Raji (cell line): ENCODE results near the gene GLP2R.

Experiments
- POLR2A ChIP-seq: IDR thresholded peaks from 2 replicates; pipeline ENCODE4 v1.6.1; 2011; ENCODE audit warnings: low read depth, low read length, control low read depth; ENCODE audit not compliant: insufficient read depth

Gene GLP2R

GRCh38 chr17:9872852-9873251 is 47.1 kb downstream of the GLP2R start:
- TF ChIP-seq POLR2A = no peak

GRCh38 chr17:9874722-9875121 is 49.0 kb downstream of the GLP2R start:
- no peak for TF ChIP-seq POLR2A

GRCh38 chr17:9875441-9875840 is 49.7 kb downstream of the GLP2R start:
- TF ChIP-seq POLR2A = no peak

GRCh38 chr17:9878356-9878755 is 52.6 kb downstream of the GLP2R start:
- TF ChIP-seq POLR2A = no peak

GRCh38 chr17:9878786-9879525 is 53.2 kb downstream of the GLP2R start:
- no peak for TF ChIP-seq POLR2A

- TF ChIP-seq POLR2A = no peak
Measured at GRCh38 chr17:9880582-9880999, 54.9 kb downstream of the GLP2R start.

- no peak for TF ChIP-seq POLR2A
Measured at GRCh38 chr17:9883451-9883850, 57.7 kb downstream of the GLP2R start.

GRCh38 chr17:9886141-9886930 is 60.6 kb downstream of the GLP2R start:
- TF ChIP-seq POLR2A = no peak

- TF ChIP-seq POLR2A = no peak
Measured at GRCh38 chr17:9887508-9887907, 61.8 kb downstream of the GLP2R start.

GRCh38 chr17:9890124-9890523 is 64.4 kb downstream of the GLP2R start:
- TF ChIP-seq POLR2A = no peak

GRCh38 chr17:9893411-9894012 is 67.8 kb downstream of the GLP2R start:
- TF ChIP-seq POLR2A = no peak

GRCh38 chr17:9894231-9894630 is 68.5 kb downstream of the GLP2R start:
- TF ChIP-seq POLR2A = no peak

- no peak for TF ChIP-seq POLR2A
Measured at GRCh38 chr17:9895923-9896322, 70.2 kb downstream of the GLP2R start.

GRCh38 chr17:9897372-9897968 is 71.7 kb downstream of the GLP2R start:
- no peak for TF ChIP-seq POLR2A

GRCh38 chr17:9898812-9899211 is 73.1 kb downstream of the GLP2R start:
- TF ChIP-seq POLR2A = no peak
